BLaER1 treated with 17β-estradiol and CSF1 and Interleukin-3, amounts not matched to agents 10 nM and 100 nM (cell line): Measurements from ENCODE around the gene TMCC2.

Experiments used
- H3K27ac ChIP-seq, 11 experiments: shearing (Covaris generic); formaldehyde crosslinking; 2 replicates each; pipeline ENCODE4 v1.8.1; 2022
- H3K27me3 ChIP-seq, 11 experiments: shearing (Covaris generic); formaldehyde crosslinking; 2 replicates each; pipeline ENCODE4 v1.8.1; 2022
- H3K36me3 ChIP-seq, 11 experiments: shearing (Covaris generic); formaldehyde crosslinking; 2 replicates each; pipeline ENCODE4 v1.8.1; 2022
- H3K4me1 ChIP-seq, 10 experiments: shearing (Covaris generic); formaldehyde crosslinking; 2 replicates each; pipeline ENCODE4 v1.8.1; 2022
- H3K4me2 ChIP-seq, 11 experiments: shearing (Covaris generic); formaldehyde crosslinking; 2 replicates each; pipeline ENCODE4 v1.8.1; 2022
- H3K4me3 ChIP-seq, 10 experiments: shearing (Covaris generic); formaldehyde crosslinking; 2 replicates each; pipeline ENCODE4 v1.8.1; 2022
- H3K9ac ChIP-seq, 11 experiments: shearing (Covaris generic); formaldehyde crosslinking; 2 replicates each; pipeline ENCODE4 v1.8.1; 2022
- H3K9me3 ChIP-seq, 11 experiments: shearing (Covaris generic); formaldehyde crosslinking; replicated peaks in 1 of 11; 2 replicates each; pipeline ENCODE4 v1.8.1; 2022
- H4K20me1 ChIP-seq, 11 experiments: shearing (Covaris generic); formaldehyde crosslinking; 2 replicates each; pipeline ENCODE4 v1.8.1; 2022
- Cebpa-rat ChIP-seq, 11 experiments: shearing (Covaris generic); IDR thresholded peaks; 2 replicates each; pipeline ENCODE4 v1.8.1; 2022

The TMCC2 gene

DNA sequence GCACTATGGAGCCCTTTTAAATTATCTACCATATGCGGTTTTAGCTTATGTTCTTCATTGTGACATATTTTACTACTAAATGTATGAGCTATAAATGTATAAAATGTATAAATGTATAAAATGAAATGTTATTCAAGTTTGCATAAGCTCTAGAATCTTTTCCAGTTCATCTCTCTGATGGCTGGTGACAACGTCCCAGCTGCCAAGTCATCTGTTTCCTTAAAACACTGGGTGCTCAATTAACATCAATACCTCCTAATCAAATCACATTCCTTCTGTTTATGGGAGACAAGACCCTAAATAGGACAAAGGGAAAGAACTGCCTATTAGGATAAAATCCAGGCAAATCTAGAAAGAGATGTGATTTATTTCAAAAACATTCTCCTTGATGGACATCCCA, 39.1 kb upstream of the TMCC2 start:
- Histone ChIP-seq H3K4me3 (no peak overlapping the region), H3K27ac (no peak overlapping the region), H3K9ac (no peak overlapping the region), H3K9me3 (no peaks in the 10 kb centered on the region), H3K27me3 (no peaks in the 10 kb centered on the region), H3K4me1 (peaks cover 10 to 30% (median 20%) of the 10 kb centered on the region in 10 experiments), H3K36me3 (peaks cover 3 to 25% (median 7%) of the 10 kb centered on the region in 11 experiments; a peak in 12 of 22 replicates), H3K4me2 (no peak overlapping the region; a peak in 1 of 22 replicates), H4K20me1 (peaks cover 47 to 100% (median 77%) of the 10 kb centered on the region in 11 experiments; a peak in 18 of 22 replicates)
- no peak for TF ChIP-seq Cebpa-rat (IDR thresholded peaks at IDR 0.05)

DNA sequence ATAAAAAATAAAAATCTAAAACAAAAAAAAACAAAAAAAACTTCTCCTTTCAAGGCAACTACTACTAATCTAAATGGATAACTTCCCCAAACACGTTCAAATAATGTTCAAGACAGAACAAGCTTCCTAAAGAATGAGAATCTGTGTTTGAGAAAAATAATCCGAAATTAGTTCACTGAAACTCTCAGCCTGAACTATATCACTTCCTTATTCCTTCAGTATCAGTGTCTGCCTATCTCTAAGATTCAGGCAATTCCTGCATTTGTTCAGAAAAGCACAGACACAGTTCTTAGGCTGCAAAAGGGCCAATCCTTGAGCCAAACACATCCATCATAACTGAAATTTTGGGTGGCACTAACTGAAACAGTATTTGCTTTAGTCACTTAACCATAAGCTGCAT, 38.6 kb upstream of the TMCC2 start:
- Histone ChIP-seq H3K27me3 (no peaks in the 10 kb centered on the region), H3K9me3 (no peaks in the 10 kb centered on the region), H3K4me1 (peaks cover 5 to 24% (median 14%) of the 10 kb centered on the region in 10 experiments), H3K4me3 (no peak overlapping the region), H3K4me2 (peak overlapping the region in 2 of 11 experiments; percentile 47 to 58; a peak in 4 of 22 replicates), H3K27ac (no peak overlapping the region), H4K20me1 (peaks cover 47 to 100% (median 77%) of the 10 kb centered on the region in 11 experiments; a peak in 18 of 22 replicates), H3K36me3 (peaks cover 3 to 25% (median 7%) of the 10 kb centered on the region in 11 experiments; a peak in 12 of 22 replicates), H3K9ac (no peak overlapping the region)
- TF ChIP-seq Cebpa-rat (IDR thresholded peaks at IDR 0.05), result no peak

DNA sequence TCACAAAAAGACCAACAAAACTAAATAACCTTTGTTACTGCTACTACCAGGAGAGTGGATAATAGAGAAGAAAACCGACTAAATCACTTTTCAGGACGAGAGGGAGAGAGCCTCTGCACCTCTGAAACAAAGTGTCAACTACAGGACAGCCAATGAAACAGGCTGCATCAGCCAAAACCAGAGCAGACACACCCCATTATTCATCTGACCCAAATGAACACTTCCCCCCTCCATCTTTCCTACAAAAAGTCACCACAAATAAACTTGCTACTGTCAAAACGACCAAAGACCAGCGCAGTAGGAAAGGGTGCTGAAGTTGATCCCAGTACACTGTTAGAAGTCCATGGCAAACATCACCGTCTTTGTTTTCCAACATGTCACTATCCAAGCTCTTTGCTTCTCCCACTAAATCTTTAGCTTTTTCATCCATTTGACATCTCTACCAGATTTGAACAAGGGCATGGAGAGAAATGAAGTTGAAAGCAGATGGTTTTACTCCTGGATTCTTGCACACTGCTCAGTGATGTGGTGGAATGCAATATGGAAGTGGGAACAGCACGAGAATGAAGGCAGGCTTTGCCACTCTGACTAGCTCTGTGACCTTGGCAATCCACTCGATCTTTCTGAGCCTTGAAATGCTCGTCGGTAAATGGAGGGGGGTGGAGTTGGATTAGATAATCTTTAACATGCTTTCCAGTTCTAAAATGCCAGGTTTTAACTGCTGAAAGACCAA, 36.7 kb upstream of the TMCC2 start:
- Histone ChIP-seq H3K4me1 (peaks cover 0 to 19% (median 6%) of the 10 kb centered on the region in 10 experiments; a peak in 14 of 20 replicates), H3K9ac (no peak overlapping the region), H3K36me3 (peaks cover 3 to 16% (median 7%) of the 10 kb centered on the region in 11 experiments; a peak in 11 of 22 replicates), H3K4me2 (no peak overlapping the region), H3K4me3 (no peak overlapping the region), H3K27me3 (no peaks in the 10 kb centered on the region), H3K9me3 (no peaks in the 10 kb centered on the region), H3K27ac (no peak overlapping the region), H4K20me1 (peaks cover 41 to 99% (median 72%) of the 10 kb centered on the region in 11 experiments; a peak in 16 of 22 replicates)
- no peak for TF ChIP-seq Cebpa-rat (IDR thresholded peaks at IDR 0.05)

DNA sequence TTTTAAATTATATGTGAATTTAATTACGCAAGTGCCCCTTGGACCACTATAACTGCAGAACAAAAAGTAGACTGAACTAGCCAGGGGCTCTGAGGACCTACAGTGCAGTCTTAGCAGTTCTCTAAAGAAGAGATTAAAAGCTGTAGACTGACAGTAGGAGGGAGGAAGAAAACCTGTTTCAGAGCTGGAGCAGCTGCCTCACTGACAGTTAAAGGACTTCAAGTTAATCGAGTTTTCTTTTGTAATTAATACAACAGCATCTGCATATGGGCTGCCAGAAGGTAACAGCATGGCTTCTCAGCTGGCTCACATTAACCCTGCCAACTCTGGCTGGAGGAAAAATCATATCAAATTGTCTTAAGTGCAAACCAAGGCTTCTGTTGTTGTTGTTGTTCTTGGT, 36.1 kb upstream of the TMCC2 start:
- no peak for TF ChIP-seq Cebpa-rat (IDR thresholded peaks at IDR 0.05)
- H3K27ac ChIP-seq, result no peak overlapping the region
- peaks cover 44 to 99% (median 75%) of the 10 kb centered on the region in 11 experiments; a peak in 16 of 22 replicates for H4K20me1 ChIP-seq
- H3K4me3 ChIP-seq, result no peak overlapping the region
- H3K36me3 ChIP-seq, result peaks cover 3 to 11% (median 7%) of the 10 kb centered on the region in 11 experiments; a peak in 11 of 22 replicates
- H3K27me3 ChIP-seq, result no peaks in the 10 kb centered on the region
- no peak overlapping the region for H3K4me2 ChIP-seq
- H3K4me1 ChIP-seq, result peaks cover 0 to 19% (median under 1%) of the 10 kb centered on the region in 10 experiments; a peak in 7 of 20 replicates
- no peaks in the 10 kb centered on the region for H3K9me3 ChIP-seq
- H3K9ac ChIP-seq, result no peak overlapping the region

DNA sequence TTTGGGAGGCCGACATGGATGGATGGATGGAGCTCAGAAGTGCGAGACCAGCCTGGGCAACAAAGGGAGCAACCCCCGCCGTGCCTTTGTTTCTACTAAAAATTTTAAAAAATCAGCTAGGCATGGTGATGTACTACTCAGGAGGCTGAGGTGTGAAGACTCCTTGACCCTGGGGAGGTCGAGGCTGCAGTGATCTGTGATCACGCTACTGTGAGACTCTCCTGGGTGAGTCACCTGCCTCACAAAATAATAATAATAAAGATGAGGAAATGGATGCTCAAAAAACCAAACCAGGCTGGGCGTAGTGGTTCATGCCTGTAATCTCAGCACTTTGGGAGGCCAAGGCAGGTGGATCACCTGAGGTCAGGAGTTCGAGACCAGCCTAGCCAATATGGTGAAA, 35.5 kb upstream of the TMCC2 start:
- Histone ChIP-seq H3K27ac (no peak overlapping the region), H3K4me1 (peaks cover 0 to 19% (median 0%) of the 10 kb centered on the region in 10 experiments; a peak in 5 of 20 replicates), H3K4me3 (no peak overlapping the region), H4K20me1 (peaks cover 42 to 99% (median 72%) of the 10 kb centered on the region in 11 experiments; a peak in 16 of 22 replicates), H3K36me3 (peaks cover 2 to 5% (median 4%) of the 10 kb centered on the region in 11 experiments; a peak in 11 of 22 replicates), H3K9me3 (no peaks in the 10 kb centered on the region), H3K27me3 (no peaks in the 10 kb centered on the region), H3K9ac (no peak overlapping the region), H3K4me2 (no peak overlapping the region)
- no peak for TF ChIP-seq Cebpa-rat (IDR thresholded peaks at IDR 0.05)

DNA sequence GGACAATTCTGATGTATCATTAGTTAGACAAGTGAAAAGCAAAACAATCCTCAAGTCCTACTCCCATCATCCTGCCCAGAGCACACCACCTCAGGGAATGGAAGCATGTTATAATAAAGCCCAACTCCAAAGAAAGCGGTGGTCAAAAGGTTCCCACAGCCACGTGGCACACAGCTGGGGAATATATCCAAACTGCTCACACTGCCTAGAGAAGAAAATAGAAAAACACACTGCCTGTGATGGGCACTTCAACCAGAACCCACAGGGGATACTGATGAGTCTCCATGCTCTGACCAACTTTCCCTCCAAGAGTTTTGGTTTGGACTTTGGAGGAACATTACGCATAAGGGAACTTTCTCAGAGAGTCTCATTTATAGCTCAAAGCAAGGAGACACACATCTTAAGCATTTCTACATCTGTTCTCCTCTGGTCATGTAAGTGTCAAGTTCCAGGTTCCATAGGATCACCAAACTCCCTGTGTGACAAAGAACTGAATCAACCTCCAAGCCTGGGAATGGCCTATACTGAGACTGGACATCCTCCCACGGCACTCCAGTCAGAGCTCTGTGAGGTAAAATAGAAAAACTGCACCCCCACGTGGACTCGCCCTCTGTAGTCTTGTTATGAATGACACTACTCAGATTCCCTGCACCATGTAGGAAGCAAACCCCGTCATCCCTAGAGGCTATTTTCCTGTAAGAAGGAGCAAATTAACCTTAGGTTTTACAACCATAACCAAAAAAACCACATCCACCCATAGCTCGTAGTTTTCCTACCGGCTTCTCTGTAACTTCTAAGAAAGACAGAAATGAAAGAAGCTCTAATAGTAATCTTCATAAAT, 28.4 kb upstream of the TMCC2 start:
- H3K4me2 ChIP-seq, result peak overlapping the region in 3 of 11 experiments; percentile 2 to 15 (median 13); a peak in 1 of 22 replicates
- H3K4me3 ChIP-seq, result no peak overlapping the region
- no peak for TF ChIP-seq Cebpa-rat (IDR thresholded peaks at IDR 0.05)
- no peaks in the 10 kb centered on the region for H3K9me3 ChIP-seq
- H3K36me3 ChIP-seq, result 0 out of 22 replicates have a peak, but pooled peaks cover 0 to 5% (median 0%) of the 10 kb centered on the region in 11 experiments
- H3K27me3 ChIP-seq, result no peaks in the 10 kb centered on the region
- no peak overlapping the region for H3K27ac ChIP-seq
- H4K20me1 ChIP-seq, result peaks cover 19 to 97% (median 47%) of the 10 kb centered on the region in 11 experiments; a peak in 19 of 22 replicates
- H3K9ac ChIP-seq, result no peak overlapping the region
- peaks cover 0 to 14% (median 6%) of the 10 kb centered on the region in 10 experiments; a peak in 9 of 20 replicates for H3K4me1 ChIP-seq

DNA sequence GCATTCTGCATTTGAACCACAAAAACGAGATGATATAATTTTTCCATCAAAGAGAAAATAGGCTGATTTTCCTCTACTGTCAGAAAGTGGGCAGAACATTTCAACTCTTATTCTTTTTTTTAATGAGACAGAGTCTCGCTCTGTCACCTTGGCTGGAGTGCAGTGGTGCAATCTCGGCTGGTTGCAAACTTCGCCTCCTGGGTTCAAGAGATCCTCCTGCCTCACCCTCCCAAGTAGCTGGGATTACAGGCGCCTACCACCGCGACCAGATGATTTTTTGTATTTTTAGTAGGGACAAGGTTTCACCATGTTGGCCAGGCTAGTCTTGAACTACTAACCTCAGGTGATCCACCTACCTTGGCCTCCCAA, 27.8 kb upstream of the TMCC2 start:
- no peak overlapping the region for H3K27ac ChIP-seq
- H3K4me3 ChIP-seq, result no peak overlapping the region
- no peak overlapping the region for H3K9ac ChIP-seq
- H3K4me2 ChIP-seq, result peak overlapping the region in 2 of 11 experiments; percentile 2 to 15; a peak in 1 of 22 replicates
- no peaks in the 10 kb centered on the region for H3K27me3 ChIP-seq
- 0 out of 22 replicates have a peak, but pooled peaks cover 0 to 5% (median 0%) of the 10 kb centered on the region in 11 experiments for H3K36me3 ChIP-seq
- TF ChIP-seq Cebpa-rat (IDR thresholded peaks at IDR 0.05), result no peak
- H4K20me1 ChIP-seq, result peaks cover 24 to 98% (median 51%) of the 10 kb centered on the region in 11 experiments; a peak in 19 of 22 replicates
- no peaks in the 10 kb centered on the region for H3K9me3 ChIP-seq
- H3K4me1 ChIP-seq, result peaks cover 0 to 17% (median 6%) of the 10 kb centered on the region in 10 experiments; a peak in 9 of 20 replicates

DNA sequence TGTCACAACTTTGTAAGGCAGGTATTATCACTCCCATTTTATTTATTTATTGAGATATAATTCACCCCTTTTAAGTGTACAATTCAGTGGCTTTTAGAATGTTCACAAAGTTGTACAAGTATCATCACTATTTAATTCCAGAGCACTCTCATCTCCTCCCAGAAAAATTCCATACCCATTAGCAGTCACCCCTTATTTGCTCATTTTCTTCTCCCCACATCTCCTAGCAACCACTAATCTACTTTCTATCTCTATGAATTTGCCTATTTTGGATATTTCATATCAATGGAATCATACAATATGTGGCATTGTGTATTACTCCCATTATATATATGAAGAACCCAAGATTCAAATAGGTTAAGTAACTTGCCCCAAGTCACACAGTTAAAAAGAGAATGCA, 23.2 kb upstream of the TMCC2 start:
- no peak for TF ChIP-seq Cebpa-rat (IDR thresholded peaks at IDR 0.05)
- no peaks in the 10 kb centered on the region for H3K27me3 ChIP-seq
- no peak overlapping the region for H3K4me2 ChIP-seq
- no peak overlapping the region for H3K4me3 ChIP-seq
- H3K9me3 ChIP-seq, result no peaks in the 10 kb centered on the region
- no peaks in the 10 kb centered on the region for H3K36me3 ChIP-seq
- H3K27ac ChIP-seq, result no peak overlapping the region
- peaks cover 27 to 85% (median 47%) of the 10 kb centered on the region in 11 experiments; a peak in 20 of 22 replicates for H4K20me1 ChIP-seq
- no peak overlapping the region for H3K9ac ChIP-seq
- peaks cover 0 to 18% (median 6%) of the 10 kb centered on the region in 10 experiments; a peak in 11 of 20 replicates for H3K4me1 ChIP-seq
